ENCODE data around the gene HPCAL1. TPM values are rescaled to one million over a fixed set of nuclear protein-coding genes. Genes with fewer than 3 reads are reported as not detected.

The HPCAL1 gene
- total RNA-seq, 2 donors from 2014 or later, result 21.6 to 26.0 TPM

DNA sequence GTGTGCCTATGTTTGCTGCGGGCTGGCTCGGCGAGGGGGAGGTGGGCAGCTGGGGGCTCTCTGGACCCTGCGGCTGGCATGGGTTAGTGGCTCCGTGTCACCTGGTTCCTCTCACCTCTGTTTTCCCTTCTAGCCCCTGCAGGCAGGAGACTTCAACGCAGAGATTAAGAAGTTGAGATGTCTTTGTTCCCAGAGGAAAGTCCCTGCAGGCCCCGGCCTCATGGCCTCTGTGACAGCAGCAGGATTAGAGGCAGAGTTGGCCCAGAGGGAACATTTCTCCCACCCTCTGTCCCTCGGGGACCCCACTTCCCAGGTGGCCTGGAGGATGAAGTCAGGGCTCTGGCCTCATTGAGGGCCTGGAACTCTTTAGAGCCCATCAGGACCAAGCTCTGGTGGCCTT, 56.5 kb downstream of the HPCAL1 start:
- no peak for DNase-seq (ENCODE audit: low spot score)
- intact Hi-C loops (cut with DNase I), result no loop called here

DNA sequence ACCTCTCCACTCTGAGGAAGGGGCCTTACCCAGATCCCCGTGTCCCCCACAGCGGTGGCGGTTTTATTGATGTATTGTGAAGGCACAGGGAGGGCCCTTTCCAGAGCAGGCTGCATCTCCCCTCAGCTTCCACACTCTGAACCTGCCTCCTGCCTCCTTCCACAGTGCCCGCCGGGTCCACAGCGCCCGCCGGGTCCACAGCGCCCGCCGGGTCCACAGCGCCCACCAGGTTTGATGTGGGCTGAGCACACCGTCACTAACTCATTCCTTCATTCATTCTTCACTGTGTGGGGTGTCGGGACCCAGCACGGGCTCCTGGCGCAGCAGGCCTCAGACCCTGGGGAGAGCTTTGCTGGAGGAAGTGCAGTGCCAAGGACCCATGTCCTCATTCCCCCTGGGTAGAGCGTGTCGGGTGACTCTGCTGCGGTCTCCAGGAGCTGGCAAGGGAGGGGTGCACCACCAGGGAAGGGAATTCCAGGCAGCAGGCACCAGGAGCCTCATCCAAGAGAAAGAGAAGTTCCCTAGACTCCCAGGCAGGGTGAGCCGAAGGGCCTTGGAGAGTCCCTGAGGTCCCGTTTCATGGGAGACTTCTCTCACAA, 57.1 kb downstream of the HPCAL1 start:
- intact Hi-C loops (cut with DNase I), result no loop called here
- DNase-seq (ENCODE audit: low spot score), result no peak

GRCh38 chr2:10360460-10360849, 57.8 kb downstream of the HPCAL1 start:
- intact Hi-C loops (cut with DNase I), result no loop called here
- no peak for DNase-seq (ENCODE audit: low spot score)

GRCh38 chr2:10360850-10361588, 58.3 kb downstream of the HPCAL1 start:
- intact Hi-C loops (cut with DNase I), result no loop called here
- no peak for DNase-seq (ENCODE audit: low spot score)

- intact Hi-C loops (cut with DNase I), result no loop called here
- no peak for DNase-seq (ENCODE audit: low spot score)
Measured at GRCh38 chr2:10362096-10362897, 59.6 kb downstream of the HPCAL1 start.

DNA sequence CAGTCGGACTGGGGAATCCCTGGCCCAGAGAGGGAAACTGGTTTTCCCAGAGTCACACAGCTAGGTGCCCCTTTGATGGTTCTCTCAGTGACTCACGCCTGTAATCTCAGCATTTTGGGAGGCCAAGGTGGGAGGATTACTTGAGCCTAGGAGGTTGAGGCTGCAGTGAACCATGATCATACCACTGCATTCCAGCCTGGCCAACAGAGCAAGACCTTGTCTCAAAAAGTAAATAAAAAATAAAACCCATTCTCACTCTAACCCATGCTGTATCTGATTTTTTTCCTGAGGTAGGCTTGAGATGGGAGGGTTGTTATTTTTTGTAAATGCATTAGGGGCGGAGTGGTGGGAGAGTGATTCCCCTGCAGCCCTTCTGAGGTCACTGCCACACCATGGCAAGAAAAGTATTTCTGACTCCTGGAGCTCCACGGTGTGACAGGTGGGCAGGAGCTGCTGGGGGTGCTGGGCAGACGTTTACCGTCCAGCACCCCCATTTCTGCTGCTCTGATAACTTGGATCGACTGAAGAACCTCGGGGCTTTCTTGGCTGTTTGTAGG, 60.3 kb downstream of the HPCAL1 start:
- DNase-seq (ENCODE audit: low spot score), result no peak
- intact Hi-C loops (cut with DNase I), result no loop called here

DNA sequence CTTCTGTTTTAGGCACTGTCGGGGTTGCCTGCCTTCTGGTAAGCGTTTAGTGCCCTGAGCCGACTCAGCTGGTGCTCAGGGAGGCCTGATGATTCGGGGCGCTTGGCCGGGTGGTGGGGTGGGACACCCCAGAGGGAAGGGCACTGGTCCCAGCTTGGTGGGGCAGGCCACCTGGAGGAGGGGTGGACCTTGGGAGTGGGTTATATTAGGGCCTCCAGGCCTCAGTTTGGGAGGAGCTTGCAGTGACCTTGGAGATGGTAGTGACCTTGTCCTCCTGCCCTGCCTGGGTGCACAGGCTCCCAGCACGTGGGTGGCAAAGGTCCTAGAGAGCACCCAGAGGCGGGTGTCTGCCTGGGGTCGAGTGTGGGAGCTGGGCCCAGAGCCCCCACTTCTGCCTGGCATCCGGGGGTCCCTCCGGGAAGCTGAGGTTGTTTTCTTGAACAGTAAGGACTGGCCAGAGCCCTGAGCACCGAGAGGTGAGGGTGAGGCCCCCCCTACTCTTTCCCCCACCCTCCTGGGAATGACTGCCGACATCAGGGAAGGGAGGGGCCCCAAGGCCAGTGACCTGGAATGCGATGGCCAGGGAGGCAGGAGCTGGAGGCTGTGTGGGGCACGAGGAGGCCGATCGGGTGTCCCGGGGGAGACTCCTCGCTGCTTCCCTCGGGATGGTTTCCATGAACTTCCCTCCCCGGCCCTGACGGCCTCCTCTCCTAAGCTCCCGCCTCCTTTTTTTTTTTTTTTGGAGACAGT, 61.3 kb downstream of the HPCAL1 start:
- intact Hi-C loops (cut with DNase I), result no loop called here
- DNase-seq (ENCODE audit: low spot score), result no peak

GRCh38 chr2:10365412-10365811, 62.7 kb downstream of the HPCAL1 start:
- intact Hi-C loops (cut with DNase I), result no loop called here
- DNase-seq (ENCODE audit: low spot score), result no peak

DNA sequence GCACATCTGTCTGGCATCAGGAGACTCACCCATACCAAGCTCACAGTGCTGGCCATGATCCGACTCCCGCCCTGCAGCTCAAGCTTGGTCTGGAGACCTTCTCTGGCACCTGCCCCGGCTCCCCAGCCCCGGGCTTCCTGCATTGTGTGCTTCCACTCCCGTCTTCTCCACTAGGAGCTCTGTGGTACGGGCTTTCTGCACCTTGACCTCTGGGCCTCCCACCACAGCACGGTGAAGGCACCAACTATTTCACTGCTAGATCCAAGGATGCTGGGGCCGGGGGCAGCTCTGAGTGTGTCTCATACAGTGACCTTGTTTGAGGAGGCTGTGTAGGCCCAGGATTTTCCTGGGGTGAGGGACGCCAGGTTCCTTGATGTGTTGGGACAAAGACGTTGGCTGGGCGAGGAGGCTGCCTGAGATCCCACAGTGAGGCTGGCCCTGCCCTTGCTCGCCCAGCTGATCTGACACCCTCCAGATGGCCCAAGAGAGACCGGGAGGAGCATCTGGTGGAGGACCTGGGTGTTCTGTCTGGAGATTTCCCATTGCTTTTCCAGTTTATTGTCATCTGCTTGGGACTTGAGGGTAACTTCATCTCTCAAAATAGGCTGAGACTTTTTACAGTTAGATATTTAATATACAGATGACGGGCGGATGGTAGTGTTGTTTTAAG, 64.0 kb downstream of the HPCAL1 start:
- intact Hi-C loops (cut with DNase I), result no loop called here
- DNase-seq (ENCODE audit: low spot score), result no peak

- intact Hi-C loops (cut with DNase I), result no loop called here
- DNase-seq (ENCODE audit: low spot score), result no peak
Measured at GRCh38 chr2:10367472-10368439, 65.1 kb downstream of the HPCAL1 start.

GRCh38 chr2:10368491-10369231, 66.0 kb downstream of the HPCAL1 start:
- DNase-seq (ENCODE audit: low spot score), result no peak
- intact Hi-C loops (cut with DNase I), result no loop called here

GRCh38 chr2:10369269-10370255, 66.9 kb downstream of the HPCAL1 start:
- intact Hi-C loops (cut with DNase I), result loop anchor here in 1 of 2 donors (1.0 kb wide), 1 partner anchor 37 kb away; no protein-coding TSS in a partner anchor
- no peak for DNase-seq (ENCODE audit: low spot score)

GRCh38 chr2:10370390-10370789, 67.7 kb downstream of the HPCAL1 start:
- no peak for DNase-seq (ENCODE audit: low spot score)
- intact Hi-C loops (cut with DNase I), result loop anchor here in 1 of 2 donors (1.0 kb wide), 1 partner anchor 38 kb away; no protein-coding TSS in a partner anchor

DNA sequence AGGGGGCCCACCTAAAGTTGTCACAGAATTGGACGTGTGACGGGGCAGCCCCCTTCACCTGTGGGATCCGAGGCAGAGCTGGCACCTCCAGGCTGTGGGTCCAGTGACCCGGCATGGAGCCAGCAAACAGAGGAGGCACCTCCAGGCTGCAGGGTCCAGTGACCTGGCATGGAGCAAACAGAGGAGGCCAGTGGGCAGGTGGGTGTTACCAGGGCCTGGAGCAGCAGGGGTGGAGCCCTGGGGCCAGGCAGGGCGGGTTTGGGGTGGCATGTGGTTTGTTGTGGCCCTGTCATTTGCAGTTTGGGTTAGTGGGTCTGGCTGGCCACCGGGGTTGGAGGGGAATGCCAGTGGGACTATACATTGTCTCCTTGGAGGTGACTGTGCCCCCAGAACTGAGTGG, 68.2 kb downstream of the HPCAL1 start:
- intact Hi-C loops (cut with DNase I), result loop anchor here in 1 of 2 donors (1.0 kb wide), 1 partner anchor 39 kb away; no protein-coding TSS in a partner anchor
- no peak for DNase-seq (ENCODE audit: low spot score)

DNA sequence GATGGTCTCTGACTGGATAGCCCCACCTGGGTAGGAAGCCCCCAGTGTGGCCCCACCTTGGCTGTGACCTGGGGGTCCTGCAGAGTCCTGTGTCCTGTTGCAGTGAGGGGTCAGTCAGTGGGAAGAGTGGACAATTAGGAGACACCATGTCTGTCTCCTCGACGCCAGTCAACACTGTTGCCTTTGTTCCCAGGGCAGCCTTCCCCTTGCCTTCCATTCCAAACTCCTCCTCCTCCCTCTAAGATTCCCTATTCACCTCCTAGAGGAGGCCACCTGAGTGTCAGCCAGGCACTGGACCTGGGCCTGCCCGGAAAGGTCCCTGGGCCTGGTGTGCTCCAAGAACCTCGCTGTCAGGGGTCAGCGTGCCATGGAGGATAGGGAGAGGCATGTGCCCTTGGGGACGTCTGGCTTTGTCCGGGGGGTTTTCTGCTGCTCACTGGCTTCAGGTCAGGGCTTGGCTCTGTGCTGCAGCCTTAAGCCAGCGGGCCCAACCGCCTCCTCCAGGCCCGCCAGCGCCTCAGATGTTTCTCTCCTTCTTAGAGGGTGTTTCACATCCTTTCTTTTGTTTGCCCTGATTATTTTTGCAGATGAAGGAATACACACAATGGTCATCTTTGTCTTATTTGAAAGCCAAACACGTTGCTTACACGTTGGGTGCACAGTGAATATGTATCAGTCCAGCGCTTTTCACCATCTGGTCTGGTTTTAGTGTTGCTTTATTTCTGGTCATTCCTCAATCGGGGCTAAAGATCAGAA, 68.9 kb downstream of the HPCAL1 start:
- no peak for DNase-seq (ENCODE audit: low spot score)
- intact Hi-C loops (cut with DNase I), result no loop called here

All from posterior vena cava (tissue), 2 donors.